ENCODE data around the gene GCLC. TPM values are rescaled to one million over a fixed set of nuclear protein-coding genes. Genes with fewer than 3 reads are reported as not detected.

Gene GCLC
- total RNA-seq, 1 experiment from 2014 or later, result 37.2 TPM

GRCh38 chr6:53495506-53496499 lies 49.1 kb downstream of the GCLC start:
- ChIA-PET CTCF (interaction anchor here (0.6 kb wide), 1 partner anchor 218 kb away, joined by 8 read pairs; no protein-coding TSS in a partner anchor), POLR2A (no interaction called here)
- Histone ChIP-seq H3K36me3 (ENCODE audit: control insufficient read depth, insufficient read depth, low read length) (no peaks in the 10 kb centered on the region; the same call in 1 of the 2 replicates), H3K4me1 (ENCODE audit: control insufficient read depth, insufficient read depth, low read length) (peaks cover 4% of the 10 kb centered on the region; the same call in 1 of the 2 replicates), H3K27me3 (ENCODE audit: control insufficient read depth, insufficient read depth, low read length) (no peaks in the 10 kb centered on the region), H3K4me3 (ENCODE audit: low read depth in 2 of 2, low read length in 2 of 2) (no peak overlapping the region), H3K9me3 (ENCODE audit: control insufficient read depth, insufficient read depth, low read depth, low read length) (no peaks in the 10 kb centered on the region), H3K27ac (ENCODE audit: low read length) (no peak overlapping the region)
- ATAC-seq, result no peak
- TF ChIP-seq SIN3A (IDR thresholded peaks at IDR 0.05; ENCODE audit: borderline replicate concordance, insufficient read depth, low read depth, low read length) (no peak), CTCF (IDR thresholded peaks at IDR 0.05) (no peak), POLR2AphosphoS5 (IDR thresholded peaks at IDR 0.05; ENCODE audit: low read depth, low read length) (no peak), TCF7L2 (IDR thresholded peaks at IDR 0.05; ENCODE audit: low read depth, low read length) (no peak)
- TF ChIP-seq, protein P1, sequence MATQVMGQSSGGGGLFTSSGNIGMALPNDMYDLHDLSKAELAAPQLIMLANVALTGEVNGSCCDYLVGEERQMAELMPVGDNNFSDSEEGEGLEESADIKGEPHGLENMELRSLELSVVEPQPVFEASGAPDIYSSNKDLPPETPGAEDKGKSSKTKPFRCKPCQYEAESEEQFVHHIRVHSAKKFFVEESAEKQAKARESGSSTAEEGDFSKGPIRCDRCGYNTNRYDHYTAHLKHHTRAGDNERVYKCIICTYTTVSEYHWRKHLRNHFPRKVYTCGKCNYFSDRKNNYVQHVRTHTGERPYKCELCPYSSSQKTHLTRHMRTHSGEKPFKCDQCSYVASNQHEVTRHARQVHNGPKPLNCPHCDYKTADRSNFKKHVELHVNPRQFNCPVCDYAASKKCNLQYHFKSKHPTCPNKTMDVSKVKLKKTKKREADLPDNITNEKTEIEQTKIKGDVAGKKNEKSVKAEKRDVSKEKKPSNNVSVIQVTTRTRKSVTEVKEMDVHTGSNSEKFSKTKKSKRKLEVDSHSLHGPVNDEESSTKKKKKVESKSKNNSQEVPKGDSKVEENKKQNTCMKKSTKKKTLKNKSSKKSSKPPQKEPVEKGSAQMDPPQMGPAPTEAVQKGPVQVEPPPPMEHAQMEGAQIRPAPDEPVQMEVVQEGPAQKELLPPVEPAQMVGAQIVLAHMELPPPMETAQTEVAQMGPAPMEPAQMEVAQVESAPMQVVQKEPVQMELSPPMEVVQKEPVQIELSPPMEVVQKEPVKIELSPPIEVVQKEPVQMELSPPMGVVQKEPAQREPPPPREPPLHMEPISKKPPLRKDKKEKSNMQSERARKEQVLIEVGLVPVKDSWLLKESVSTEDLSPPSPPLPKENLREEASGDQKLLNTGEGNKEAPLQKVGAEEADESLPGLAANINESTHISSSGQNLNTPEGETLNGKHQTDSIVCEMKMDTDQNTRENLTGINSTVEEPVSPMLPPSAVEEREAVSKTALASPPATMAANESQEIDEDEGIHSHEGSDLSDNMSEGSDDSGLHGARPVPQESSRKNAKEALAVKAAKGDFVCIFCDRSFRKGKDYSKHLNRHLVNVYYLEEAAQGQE (IDR thresholded peaks at IDR 0.05; ENCODE audit: insufficient read depth in 1 of 2, low read depth in 2 of 2, low read length in 1 of 2), result no peak
- intact Hi-C loops (cut with micrococcal nuclease; ENCODE audit: unreplicated experiment), result no loop called here
- DNase-seq (ENCODE audit: low read depth, low spot score), result no peak
- BruUV-seq (replicated peaks), result no TSS peak
- in situ Hi-C loops (cut with HindIII; ENCODE audit: low pct_unique_long_range_greater_than_20kb, low sequenced_read_pairs), result no loop called here

DNA sequence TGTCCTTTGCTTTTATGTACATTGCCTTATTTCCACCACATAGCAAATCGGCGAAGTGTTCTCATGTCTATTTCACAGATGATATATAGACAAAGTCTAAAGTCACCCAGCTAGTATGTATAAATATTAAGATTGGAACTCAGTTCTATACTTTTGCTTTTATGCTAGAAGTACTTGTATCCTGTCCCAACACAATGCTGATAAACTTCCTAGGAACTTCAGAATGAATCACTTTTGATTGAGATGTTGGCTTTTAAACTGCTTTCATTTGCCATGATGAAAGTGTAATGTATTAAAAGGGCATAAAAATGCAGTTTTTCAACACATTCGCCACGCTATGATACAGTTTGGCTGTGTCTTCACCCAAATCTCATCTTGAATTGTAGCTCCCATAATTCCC lies 50.8 kb downstream of the GCLC start:
- intact Hi-C loops (cut with micrococcal nuclease; ENCODE audit: unreplicated experiment), result loop anchor here (5.0 kb wide), 1 partner anchor 463 kb away; no protein-coding TSS in a partner anchor
- no peaks in the 10 kb centered on the region for H3K27me3 ChIP-seq (ENCODE audit: control insufficient read depth, insufficient read depth, low read length)
- H3K27ac ChIP-seq (ENCODE audit: low read length), result no peak overlapping the region
- ATAC-seq (no peak), DNase-seq (ENCODE audit: low read depth, low spot score) (no peak)
- TF ChIP-seq POLR2AphosphoS5 (IDR thresholded peaks at IDR 0.05; ENCODE audit: low read depth, low read length), result no peak
- TF ChIP-seq, protein P1 (IDR thresholded peaks at IDR 0.05; ENCODE audit: insufficient read depth in 1 of 2, low read depth in 2 of 2, low read length in 1 of 2), result no peak
- in situ Hi-C loops (cut with HindIII; ENCODE audit: low pct_unique_long_range_greater_than_20kb, low sequenced_read_pairs), result no loop called here
- H3K4me1 ChIP-seq (ENCODE audit: control insufficient read depth, insufficient read depth, low read length), result peaks cover 4% of the 10 kb centered on the region; the same call in 1 of the 2 replicates
- ChIA-PET POLR2A (no interaction called here), CTCF (interaction anchor here (0.6 to 2.4 kb wide), 8 partner anchors 44 to 1254 kb away, joined by 5 to 15 read pairs (median 8); no protein-coding TSS in a partner anchor)
- BruUV-seq (replicated peaks), result no TSS peak
- H3K9me3 ChIP-seq (ENCODE audit: control insufficient read depth, insufficient read depth, low read depth, low read length), result no peaks in the 10 kb centered on the region
- no peaks in the 10 kb centered on the region; the same call in 1 of the 2 replicates for H3K36me3 ChIP-seq (ENCODE audit: control insufficient read depth, insufficient read depth, low read length)
- H3K4me3 ChIP-seq (ENCODE audit: low read depth in 2 of 2, low read length in 2 of 2), result no peak overlapping the region

All from Panc1 (cell line).